Neuron (in vitro differentiated cells): ENCODE results near the gene SLN.
"Not testable (repeated sequence)": the region's sequence is repeated elsewhere in the genome, so short reads cannot be mapped to it uniquely, and the experiment has no call there.

Experiments used
- H2AFZ ChIP-seq: one replicate; pipeline ENCODE4 v1.6.1; 2013; ENCODE audit warnings: low read depth, mild to moderate bottlenecking, inconsistent platforms, low read length, moderate library complexity
- H3K27me3 ChIP-seq: one replicate; pipeline ENCODE4 v1.6.1; 2013; ENCODE audit warnings: low read length; ENCODE audit not compliant: insufficient read depth
- H3K36me3 ChIP-seq: one replicate; pipeline ENCODE4 v1.6.1; 2013; ENCODE audit warnings: low read length; ENCODE audit not compliant: insufficient read depth
- H3K4me1 ChIP-seq: one replicate; pipeline ENCODE4 v1.6.1; 2013; ENCODE audit warnings: low read length; ENCODE audit not compliant: insufficient read depth
- H3K4me3 ChIP-seq: 2 replicates; pipeline ENCODE4 v1.5.1; 2013; ENCODE audit warnings: mild to moderate bottlenecking, low read length, moderate library complexity
- H3K9me3 ChIP-seq: one replicate; pipeline ENCODE4 v1.6.1; 2013; ENCODE audit warnings: low read length

The SLN gene

DNA sequence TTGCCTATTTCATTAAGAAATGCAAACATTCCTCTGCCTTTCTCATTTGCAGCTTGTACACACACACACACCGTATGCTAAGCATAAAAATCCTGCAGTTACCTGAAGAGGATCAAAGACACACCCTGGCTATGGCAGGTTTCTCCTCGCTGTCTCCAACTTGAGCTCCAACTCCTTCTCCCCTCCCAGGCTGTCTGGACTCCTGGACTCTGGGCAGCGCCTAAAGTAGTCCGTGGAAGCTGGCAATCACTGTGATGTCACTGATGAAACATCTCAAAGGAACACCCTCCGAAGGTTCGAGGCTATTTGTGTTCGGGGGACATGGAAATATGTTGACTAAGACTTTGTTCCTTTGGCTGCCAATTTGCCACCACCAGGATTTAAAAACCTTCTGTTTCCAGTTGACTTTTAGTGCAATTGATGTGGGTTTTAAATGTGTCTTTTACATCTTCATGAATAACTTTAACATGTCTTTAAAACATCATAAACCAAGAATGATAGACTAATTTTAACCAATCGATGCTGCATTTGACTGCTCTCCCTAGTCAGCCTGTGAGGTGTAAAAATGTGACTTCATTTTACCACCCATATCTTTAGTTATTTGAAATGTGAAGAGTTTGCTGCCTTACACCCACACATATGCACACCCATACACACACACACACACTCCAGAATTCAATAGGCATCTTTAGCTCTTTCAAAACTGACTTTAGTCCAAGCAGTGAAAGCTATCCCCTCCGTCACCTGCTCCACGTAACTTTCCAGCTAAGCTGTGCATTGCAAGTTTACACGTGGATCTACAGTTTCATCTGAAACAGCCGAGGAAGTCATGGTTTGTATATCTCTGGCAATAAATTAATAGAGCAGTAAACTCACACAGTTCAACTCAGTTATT, at the start of gene SLN:
Gene SLN, minus strand, starts transcription at position 196 of the 895 bp plus-strand sequence.
- H3K27me3 ChIP-seq = peaks cover 42% of the 10 kb centered on the region
- no peaks in the 10 kb centered on the region for H3K36me3 ChIP-seq
- peaks cover 16% of the 10 kb centered on the region for H3K4me1 ChIP-seq
- H3K9me3 ChIP-seq = peaks cover 3% of the 10 kb centered on the region
- no peak within 1 kb of the TSS for H3K4me3 ChIP-seq
- no peak within 1 kb of the TSS for H2AFZ ChIP-seq

DNA sequence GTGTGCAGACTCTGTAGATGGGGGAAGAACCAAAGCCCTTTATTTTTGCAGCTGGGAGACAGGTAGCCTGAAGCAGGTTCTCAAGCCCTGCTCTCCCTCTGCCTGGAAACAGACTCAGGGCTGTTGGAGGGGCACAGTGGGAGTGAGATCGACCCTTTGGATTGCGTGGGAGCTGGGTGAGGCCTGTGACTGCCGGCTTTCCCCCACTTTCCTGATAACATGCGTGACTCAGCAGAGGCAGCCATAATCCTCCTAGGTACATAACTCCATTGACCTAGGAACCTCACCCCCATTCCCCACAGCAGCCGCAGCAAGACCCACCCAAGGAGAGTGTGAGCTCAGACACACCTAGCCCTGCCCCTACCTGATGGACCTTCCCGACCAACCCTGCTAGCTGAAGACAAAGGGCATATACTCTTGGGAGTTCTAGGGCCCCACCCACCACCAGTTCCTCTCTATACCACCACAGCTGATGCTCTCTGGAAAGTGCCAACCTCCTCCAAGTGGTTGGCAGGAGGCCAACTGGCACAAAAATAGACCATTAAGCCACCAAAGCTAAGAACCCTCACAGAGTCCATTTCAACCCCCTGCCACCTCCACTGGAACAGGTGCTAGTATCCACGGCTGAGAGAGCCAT, 47.0 kb upstream of the SLN start:
- not testable (repeated sequence) for H3K4me1 ChIP-seq, H3K36me3 ChIP-seq, H3K9me3 ChIP-seq, H3K4me3 ChIP-seq, H2AFZ ChIP-seq, H3K27me3 ChIP-seq

DNA sequence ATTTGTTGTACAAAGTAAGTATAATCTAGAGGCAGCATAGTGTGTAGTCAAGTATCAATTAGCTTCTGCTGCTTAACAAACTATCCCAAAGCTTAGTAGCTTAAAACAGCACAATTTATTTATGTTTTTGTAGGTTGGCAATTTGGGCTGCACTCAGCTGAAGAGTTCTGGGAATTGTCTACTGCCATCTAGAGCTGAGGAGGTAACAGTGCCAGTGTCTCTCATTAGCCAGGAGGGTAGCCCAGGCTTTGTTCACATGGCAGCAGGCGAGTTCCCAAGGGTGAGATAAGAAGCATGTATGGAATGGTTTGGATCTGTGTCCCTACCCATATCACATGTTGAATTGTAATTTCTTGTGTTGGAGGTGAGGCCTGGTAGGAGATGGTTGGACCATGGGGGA, 45.8 kb upstream of the SLN start:
- H3K4me3 ChIP-seq = no peak overlapping the region
- no peaks in the 10 kb centered on the region for H3K36me3 ChIP-seq
- H3K9me3 ChIP-seq = peaks cover 4% of the 10 kb centered on the region
- H3K4me1 ChIP-seq = peaks cover 3% of the 10 kb centered on the region
- no peaks in the 10 kb centered on the region for H3K27me3 ChIP-seq
- no peak overlapping the region for H2AFZ ChIP-seq

- H3K4me3 ChIP-seq = no peak overlapping the region
- H2AFZ ChIP-seq = no peak overlapping the region
- H3K9me3 ChIP-seq = peaks cover 4% of the 10 kb centered on the region
- no peaks in the 10 kb centered on the region for H3K36me3 ChIP-seq
- H3K27me3 ChIP-seq = no peaks in the 10 kb centered on the region
- H3K4me1 ChIP-seq = peaks cover 3% of the 10 kb centered on the region
These were observed 44.7 kb upstream of the SLN start for GRCh38 chr11:107756553-107756952.

DNA sequence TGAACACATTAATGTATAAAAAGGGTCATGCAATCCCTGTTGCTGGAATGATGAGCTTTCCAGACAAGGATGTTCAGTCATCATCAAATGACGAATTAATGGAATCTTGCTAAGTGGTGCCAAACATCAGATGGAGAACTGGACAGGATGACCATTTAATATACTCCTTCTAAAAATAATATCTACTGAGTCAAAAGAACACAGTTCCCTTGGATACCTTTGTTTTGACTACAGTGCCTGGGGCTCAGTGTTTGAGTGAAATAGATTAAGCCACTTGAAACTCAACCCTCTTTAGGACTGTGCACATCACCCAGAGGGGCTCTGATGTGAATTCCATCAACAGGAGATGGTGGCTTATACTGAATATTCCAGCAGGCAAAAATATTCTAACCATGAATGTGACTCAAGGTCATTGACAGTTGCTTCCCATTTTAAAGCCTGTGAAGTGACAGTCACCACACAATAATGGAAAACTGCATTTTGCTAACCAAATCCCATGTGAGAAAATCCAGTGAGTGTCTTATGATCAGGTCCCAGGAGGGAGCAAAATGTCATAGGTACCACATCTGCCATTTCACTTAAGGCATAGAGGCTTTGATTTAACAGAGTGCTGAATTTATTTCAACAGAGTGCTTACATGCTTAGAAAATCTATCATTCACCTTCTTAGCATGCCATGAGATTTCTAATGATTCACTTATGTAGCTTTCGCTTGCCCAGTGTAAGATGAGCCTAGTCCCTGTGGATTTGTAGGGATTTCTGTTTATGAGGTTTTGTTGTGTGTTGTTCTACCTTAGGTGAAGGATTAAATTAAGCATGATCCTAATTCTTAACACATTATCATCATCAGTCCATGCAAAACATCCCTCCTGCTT, 41.3 kb upstream of the SLN start:
- peaks cover 3% of the 10 kb centered on the region for H3K4me1 ChIP-seq
- H2AFZ ChIP-seq = no peak overlapping the region
- H3K27me3 ChIP-seq = no peaks in the 10 kb centered on the region
- no peaks in the 10 kb centered on the region for H3K36me3 ChIP-seq
- no peaks in the 10 kb centered on the region for H3K9me3 ChIP-seq
- no peak overlapping the region for H3K4me3 ChIP-seq

- no peak overlapping the region for H3K4me3 ChIP-seq
- H3K9me3 ChIP-seq = no peaks in the 10 kb centered on the region
- H3K27me3 ChIP-seq = no peaks in the 10 kb centered on the region
- no peak overlapping the region for H2AFZ ChIP-seq
- peaks cover 3% of the 10 kb centered on the region for H3K4me1 ChIP-seq
- no peaks in the 10 kb centered on the region for H3K36me3 ChIP-seq
These were observed 40.7 kb upstream of the SLN start for GRCh38 chr11:107752508-107752907.

DNA sequence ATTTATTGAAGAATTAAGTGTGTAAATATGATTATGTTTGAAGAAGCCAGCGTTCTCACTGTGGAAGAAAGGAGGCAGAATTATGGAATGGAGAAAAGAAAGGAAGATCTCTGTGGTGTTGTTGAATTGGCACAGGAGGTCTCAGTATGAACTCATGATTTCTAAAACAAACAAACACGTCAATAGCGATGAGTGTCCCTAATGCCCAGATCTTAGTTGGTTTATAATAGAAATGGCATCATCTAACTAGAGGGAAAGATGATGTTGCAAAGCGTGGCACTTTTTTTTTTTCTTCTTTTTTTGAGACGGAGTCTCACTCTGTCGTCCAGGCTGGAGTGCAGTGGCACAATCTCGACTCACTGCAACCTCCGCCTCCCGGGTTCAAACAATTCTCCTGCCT, 39.2 kb upstream of the SLN start:
- no peaks in the 10 kb centered on the region for H3K36me3 ChIP-seq
- no peak overlapping the region for H3K4me3 ChIP-seq
- no peak overlapping the region for H2AFZ ChIP-seq
- no peaks in the 10 kb centered on the region for H3K9me3 ChIP-seq
- no peaks in the 10 kb centered on the region for H3K4me1 ChIP-seq
- H3K27me3 ChIP-seq = no peaks in the 10 kb centered on the region

DNA sequence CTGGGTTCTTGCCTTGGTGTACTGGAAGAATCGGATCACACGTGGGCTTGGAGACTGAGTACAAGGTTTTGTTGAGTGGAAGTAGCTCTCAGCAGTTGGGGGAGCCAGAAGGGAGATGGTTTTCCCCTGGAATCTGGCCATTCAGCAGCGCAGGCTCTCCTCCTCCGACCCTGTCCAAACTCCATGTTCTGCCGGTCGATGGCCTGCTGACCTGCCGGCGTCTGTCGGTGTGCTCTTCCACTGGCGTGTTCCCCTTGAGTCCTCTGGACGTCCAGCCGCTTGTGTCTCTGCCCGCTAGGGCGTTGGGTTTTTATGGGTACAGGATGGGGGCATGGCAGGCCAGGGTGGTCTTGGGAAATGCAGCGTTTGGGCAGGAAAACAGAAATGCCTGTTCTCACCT, 38.5 kb upstream of the SLN start:
- no peak overlapping the region for H3K4me3 ChIP-seq
- no peaks in the 10 kb centered on the region for H3K36me3 ChIP-seq
- no peak overlapping the region for H2AFZ ChIP-seq
- no peaks in the 10 kb centered on the region for H3K9me3 ChIP-seq
- H3K4me1 ChIP-seq = no peaks in the 10 kb centered on the region
- H3K27me3 ChIP-seq = no peaks in the 10 kb centered on the region

DNA sequence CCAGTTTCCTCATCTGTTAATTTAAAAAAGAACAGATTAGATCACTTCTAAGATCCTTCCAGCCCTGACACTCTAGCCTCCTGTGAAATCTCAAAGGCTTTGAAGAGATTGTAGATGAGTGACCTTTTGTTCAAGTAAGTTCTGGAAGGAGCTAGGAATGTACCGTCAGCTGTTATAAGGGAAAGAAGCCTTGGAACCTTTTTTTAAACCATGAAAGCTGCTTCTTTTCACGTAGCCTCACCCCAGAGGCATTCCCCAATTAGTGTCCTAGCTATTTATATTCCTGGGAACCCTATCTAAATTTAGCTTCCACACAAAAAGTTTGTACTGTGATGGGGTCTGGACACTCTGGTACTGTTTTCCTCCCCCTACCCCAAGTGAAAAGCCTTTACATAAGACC, 35.8 kb upstream of the SLN start:
- Histone ChIP-seq H3K9me3 (no peaks in the 10 kb centered on the region), H3K27me3 (no peaks in the 10 kb centered on the region), H3K4me1 (peaks cover 5% of the 10 kb centered on the region), H3K4me3 (no peak overlapping the region), H2AFZ (no peak overlapping the region), H3K36me3 (no peaks in the 10 kb centered on the region)

DNA sequence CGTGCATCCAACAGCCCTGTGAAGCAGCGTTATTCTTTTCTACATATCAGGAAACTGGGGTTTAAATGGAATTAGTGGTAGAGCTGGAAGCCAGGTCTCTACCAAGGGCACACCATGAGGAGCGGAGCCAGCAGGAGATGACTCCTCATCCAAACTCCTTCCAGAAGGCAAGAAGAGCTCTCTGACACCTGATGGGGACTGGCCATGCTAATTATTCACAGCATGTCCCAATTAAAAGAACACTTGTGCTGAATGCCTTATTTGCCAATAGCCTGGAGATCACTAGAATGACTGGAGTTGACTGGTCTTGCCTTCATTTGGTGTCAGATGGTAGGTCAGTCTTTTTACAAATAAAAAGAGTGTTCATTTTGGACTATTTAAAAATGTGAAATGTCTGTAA, 32.9 kb upstream of the SLN start:
- no peaks in the 10 kb centered on the region for H3K27me3 ChIP-seq
- no peak overlapping the region for H2AFZ ChIP-seq
- H3K4me3 ChIP-seq = no peak overlapping the region
- H3K36me3 ChIP-seq = no peaks in the 10 kb centered on the region
- H3K4me1 ChIP-seq = peaks cover 5% of the 10 kb centered on the region
- H3K9me3 ChIP-seq = peaks cover under 1% of the 10 kb centered on the region

- no peaks in the 10 kb centered on the region for H3K36me3 ChIP-seq
- no peak overlapping the region for H2AFZ ChIP-seq
- H3K9me3 ChIP-seq = peaks cover 2% of the 10 kb centered on the region
- no peaks in the 10 kb centered on the region for H3K27me3 ChIP-seq
- peaks cover 5% of the 10 kb centered on the region for H3K4me1 ChIP-seq
- no peak overlapping the region for H3K4me3 ChIP-seq
These were observed 31.3 kb upstream of the SLN start for GRCh38 chr11:107743191-107743590.

GRCh38 chr11:107741044-107741823, 29.4 kb upstream of the SLN start:
- Histone ChIP-seq H3K4me3 (no peak overlapping the region), H3K36me3 (no peaks in the 10 kb centered on the region), H2AFZ (no peak overlapping the region), H3K4me1 (peaks cover 5% of the 10 kb centered on the region), H3K9me3 (peaks cover 2% of the 10 kb centered on the region), H3K27me3 (no peaks in the 10 kb centered on the region)
